GM12875 (cell line): ENCODE measurements around the gene HNRNPC.
"Not testable (repeated sequence)": the region's sequence is repeated elsewhere in the genome, so short reads cannot be mapped to it uniquely, and the experiment has no call there.

ENCODE experiments used
- H3K4me3 ChIP-seq: one replicate; pipeline ENCODE4 v1.5.1; 2011; ENCODE audit warnings: low read depth, low read length, control low read depth
- TF ChIP-seq, protein P1 (sequence below): IDR thresholded peaks from 2 replicates; pipeline ENCODE4 v1.5.1; 2011; ENCODE audit warnings: low read depth, mild to moderate bottlenecking, control low read depth, inconsistent platforms, low read length, moderate library complexity, borderline replicate concordance; ENCODE audit not compliant: insufficient read depth

HNRNPC gene

DNA sequence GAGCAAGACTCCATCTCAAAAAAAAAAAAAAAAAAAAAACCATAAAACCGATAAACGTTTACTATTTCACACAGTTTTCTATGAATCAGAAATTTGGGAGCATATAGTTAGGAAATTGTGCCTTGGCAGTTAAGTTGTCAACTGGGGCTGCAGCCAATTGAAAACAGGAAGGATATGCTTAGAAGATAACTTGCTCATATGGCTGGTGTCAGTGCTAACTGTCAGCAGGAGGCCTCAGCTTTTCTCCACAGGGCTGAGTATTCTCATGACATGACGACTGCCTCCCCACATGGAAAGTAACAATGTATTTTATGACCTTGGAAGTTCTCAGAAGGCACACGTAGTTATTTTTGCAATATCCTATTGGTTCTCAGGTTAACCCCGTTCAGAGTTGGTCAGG lies 83.8 kb downstream of the HNRNPC start:
- no peak overlapping the region for H3K4me3 ChIP-seq
- TF ChIP-seq, protein P1, sequence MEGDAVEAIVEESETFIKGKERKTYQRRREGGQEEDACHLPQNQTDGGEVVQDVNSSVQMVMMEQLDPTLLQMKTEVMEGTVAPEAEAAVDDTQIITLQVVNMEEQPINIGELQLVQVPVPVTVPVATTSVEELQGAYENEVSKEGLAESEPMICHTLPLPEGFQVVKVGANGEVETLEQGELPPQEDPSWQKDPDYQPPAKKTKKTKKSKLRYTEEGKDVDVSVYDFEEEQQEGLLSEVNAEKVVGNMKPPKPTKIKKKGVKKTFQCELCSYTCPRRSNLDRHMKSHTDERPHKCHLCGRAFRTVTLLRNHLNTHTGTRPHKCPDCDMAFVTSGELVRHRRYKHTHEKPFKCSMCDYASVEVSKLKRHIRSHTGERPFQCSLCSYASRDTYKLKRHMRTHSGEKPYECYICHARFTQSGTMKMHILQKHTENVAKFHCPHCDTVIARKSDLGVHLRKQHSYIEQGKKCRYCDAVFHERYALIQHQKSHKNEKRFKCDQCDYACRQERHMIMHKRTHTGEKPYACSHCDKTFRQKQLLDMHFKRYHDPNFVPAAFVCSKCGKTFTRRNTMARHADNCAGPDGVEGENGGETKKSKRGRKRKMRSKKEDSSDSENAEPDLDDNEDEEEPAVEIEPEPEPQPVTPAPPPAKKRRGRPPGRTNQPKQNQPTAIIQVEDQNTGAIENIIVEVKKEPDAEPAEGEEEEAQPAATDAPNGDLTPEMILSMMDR: no peak

DNA sequence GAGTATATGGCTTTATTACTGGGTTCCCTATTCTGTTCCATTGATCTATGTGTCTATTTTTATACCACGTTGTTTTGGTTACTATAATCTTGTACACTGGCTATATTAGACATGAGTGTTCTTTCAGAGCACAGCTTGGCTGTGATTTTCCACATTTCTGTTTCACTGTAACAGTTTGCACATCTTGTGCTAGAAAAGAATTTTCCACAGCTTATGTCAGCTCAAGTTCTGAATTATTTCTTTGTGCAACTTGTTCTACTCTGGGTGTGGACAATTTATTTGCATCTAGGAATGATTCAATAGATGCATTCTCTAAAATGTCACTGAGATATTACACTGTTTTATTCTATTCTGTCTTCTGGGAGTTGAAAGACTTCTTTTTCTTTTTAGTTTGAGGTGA lies 85.0 kb downstream of the HNRNPC start:
- TF ChIP-seq, protein P1: no peak
- no peak overlapping the region for H3K4me3 ChIP-seq

- H3K4me3 ChIP-seq: no peak overlapping the region
- TF ChIP-seq, protein P1: no peak
These were observed 87.1 kb downstream of the HNRNPC start for GRCh38 chr14:21182166-21182565.

GRCh38 chr14:21171128-21171527 lies 98.1 kb downstream of the HNRNPC start:
- TF ChIP-seq, protein P1: no peak
- no peak overlapping the region for H3K4me3 ChIP-seq

DNA sequence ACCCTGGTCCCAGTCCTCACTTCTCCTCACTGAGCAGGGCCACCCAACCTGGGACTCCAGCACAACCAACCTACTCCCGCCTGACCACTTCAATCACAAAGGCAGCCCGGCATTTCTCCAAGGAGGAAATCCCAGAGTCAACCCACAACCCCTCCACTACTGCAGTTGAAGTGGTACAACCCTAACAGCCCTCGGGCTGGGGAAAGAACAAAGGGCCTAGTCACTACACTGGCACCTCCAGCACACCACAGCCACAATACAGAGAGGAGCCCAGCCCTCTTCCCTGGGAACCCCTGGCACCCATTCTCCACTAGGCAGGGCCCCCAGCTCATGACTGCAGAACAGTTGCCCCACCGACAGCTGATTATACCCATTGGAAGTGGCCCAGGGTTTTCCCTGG lies 99.7 kb downstream of the HNRNPC start:
- TF ChIP-seq, protein P1: no peak
- H3K4me3 ChIP-seq: no peak overlapping the region

- no peak overlapping the region for H3K4me3 ChIP-seq
These were observed 101.2 kb downstream of the HNRNPC start for GRCh38 chr14:21168055-21168454.

GRCh38 chr14:21165670-21166069 lies 103.6 kb downstream of the HNRNPC start:
- not testable (repeated sequence) for H3K4me3 ChIP-seq

More at GRCh38 chr14:21168055-21168454, 101.2 kb downstream of the HNRNPC start:
- TF ChIP-seq, protein P1: no peak

DNA sequence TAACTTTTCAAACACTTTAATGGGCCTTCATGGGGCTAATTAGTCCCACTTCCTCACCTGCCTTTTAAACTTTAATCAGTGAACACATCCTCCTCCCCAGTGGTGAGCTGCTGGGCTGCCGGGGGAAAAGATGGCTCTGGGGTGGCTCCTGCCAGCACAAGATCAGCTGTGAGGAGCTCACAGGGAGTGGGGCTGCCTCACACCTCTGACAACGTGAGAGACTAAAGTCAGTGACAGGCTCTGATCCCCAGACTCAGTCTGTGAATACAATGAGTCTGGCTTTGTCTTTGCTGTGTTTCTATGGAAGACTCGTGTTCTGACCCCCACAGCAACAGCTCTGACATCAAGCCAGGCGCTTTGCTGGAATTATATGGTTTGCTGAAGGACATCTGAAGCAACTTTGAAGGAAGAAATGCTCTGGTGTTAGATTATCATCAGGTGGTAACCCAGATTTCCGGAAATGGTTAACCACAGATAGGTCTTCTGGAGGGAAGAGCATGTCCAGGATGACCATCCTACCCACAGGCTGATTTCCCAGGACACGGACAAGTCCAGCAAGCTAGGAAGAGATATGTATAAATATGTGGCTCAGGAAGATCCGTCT lies 104.1 kb downstream of the HNRNPC start:
- H3K4me3 ChIP-seq: not testable (repeated sequence)
